Activated T-helper 1 cell treated with anti-CD3 and anti-CD28 coated beads, Interleukin-12 subunit alpha, Interleukin-12 subunit beta, Interleukin-2, Interleukin-4 antibody, amounts not matched to agents 30 ng/mL and 10 ng/mL and 1 ng/mL, durations not matched to agents 14 hours and 24 hours and 36 hours (primary cell): ENCODE results near the gene DUSP16. TPM values are rescaled to one million over a fixed set of nuclear protein-coding genes. Genes with fewer than 3 reads are reported as not detected.
"Not testable (repeated sequence)": the region's sequence is repeated elsewhere in the genome, so short reads cannot be mapped to it uniquely, and the experiment has no call there.

Experiments
- DNase-seq: peaks from one replicate; pipeline ENCODE4 v3.0.0; 2021; ENCODE audit warnings: low spot score
- H3K27ac Mint-ChIP-seq: one replicate; pipeline ENCODE4 v1.8.0; 2021; ENCODE audit warnings: mild to moderate bottlenecking, mixed read lengths
- H3K27me3 Mint-ChIP-seq: one replicate; pipeline ENCODE4 v1.8.0; 2022; ENCODE audit warnings: mild to moderate bottlenecking, moderate library complexity, mixed read lengths; ENCODE audit not compliant: insufficient read depth
- H3K36me3 Mint-ChIP-seq: one replicate; pipeline ENCODE4 v1.8.0; 2021; ENCODE audit warnings: low read depth, mixed read lengths
- H3K4me1 Mint-ChIP-seq: one replicate; pipeline ENCODE4 v1.8.0; 2021; ENCODE audit warnings: low read depth, mixed read lengths
- H3K4me3 Mint-ChIP-seq: one replicate; pipeline ENCODE4 v1.8.0; 2021; ENCODE audit warnings: mild to moderate bottlenecking, moderate library complexity, mixed read lengths
- H3K9me3 Mint-ChIP-seq: one replicate; pipeline ENCODE4 v1.8.0; 2021; ENCODE audit warnings: mixed read lengths
- intact Hi-C: fragments of 100-400 bp; cut with micrococcal nuclease; formaldehyde crosslinking; loops from one replicate; pipeline ENCODE4 v1.15.1; 2024
- total RNA-seq: library from RNA; stranded (reverse); gene quantifications from 2 replicates; pipeline ENCODE4 v1.2.3, GENCODE V29; 2022

The DUSP16 gene
- total RNA-seq, 1 donor from 2014 or later, result 52.0 TPM

- Mint-ChIP-seq H3K4me3 (no peak overlapping the region), H3K4me1 (peaks cover 39% of the 10 kb centered on the region), H3K27me3 (no peaks in the 10 kb centered on the region), H3K27ac (no peak overlapping the region), H3K36me3 (peaks cover 27% of the 10 kb centered on the region), H3K9me3 (no peaks in the 10 kb centered on the region)
- DNase-seq, result no peak
- intact Hi-C loops, result no loop called here
Observed at GRCh38 chr12:12538535-12538934, 24.1 kb downstream of the DUSP16 start.

GRCh38 chr12:12537421-12537820 is 25.2 kb downstream of the DUSP16 start:
- no peak for DNase-seq
- H3K4me3 Mint-ChIP-seq, result no peak overlapping the region
- H3K4me1 Mint-ChIP-seq, result peaks cover 43% of the 10 kb centered on the region
- H3K36me3 Mint-ChIP-seq, result peaks cover 24% of the 10 kb centered on the region
- H3K27me3 Mint-ChIP-seq, result no peaks in the 10 kb centered on the region
- no peak overlapping the region for H3K27ac Mint-ChIP-seq
- intact Hi-C loops, result no loop called here
- H3K9me3 Mint-ChIP-seq, result no peaks in the 10 kb centered on the region

- Mint-ChIP-seq H3K36me3 (peaks cover 17% of the 10 kb centered on the region), H3K4me1 (peaks cover 36% of the 10 kb centered on the region), H3K4me3 (no peak overlapping the region), H3K27ac (peak overlapping the region; percentile 16), H3K27me3 (no peaks in the 10 kb centered on the region), H3K9me3 (no peaks in the 10 kb centered on the region)
- intact Hi-C loops, result loop anchor here (2.0 kb wide), 1 partner anchor 14 kb away; no protein-coding TSS in a partner anchor
- DNase-seq, result no peak
Observed at GRCh38 chr12:12534975-12535374, 27.7 kb downstream of the DUSP16 start.

GRCh38 chr12:12534166-12534866 is 28.3 kb downstream of the DUSP16 start:
- peaks cover 43% of the 10 kb centered on the region for H3K4me1 Mint-ChIP-seq
- H3K27me3 Mint-ChIP-seq, result no peaks in the 10 kb centered on the region
- peaks cover 23% of the 10 kb centered on the region for H3K36me3 Mint-ChIP-seq
- no peaks in the 10 kb centered on the region for H3K9me3 Mint-ChIP-seq
- DNase-seq, result no peak
- intact Hi-C loops, result loop anchor here (2.0 kb wide), 1 partner anchor 14 kb away; no protein-coding TSS in a partner anchor
- H3K27ac Mint-ChIP-seq, result peak overlapping the region; percentile 42
- no peak overlapping the region for H3K4me3 Mint-ChIP-seq

- H3K9me3 Mint-ChIP-seq, result no peaks in the 10 kb centered on the region
- H3K4me1 Mint-ChIP-seq, result peaks cover 53% of the 10 kb centered on the region
- no peak for DNase-seq
- H3K4me3 Mint-ChIP-seq, result no peak overlapping the region
- peaks cover 27% of the 10 kb centered on the region for H3K36me3 Mint-ChIP-seq
- H3K27ac Mint-ChIP-seq, result peak overlapping the region; percentile 42
- intact Hi-C loops, result no loop called here
- no peaks in the 10 kb centered on the region for H3K27me3 Mint-ChIP-seq
Observed at GRCh38 chr12:12533238-12533829, 29.3 kb downstream of the DUSP16 start.

- no peak overlapping the region for H3K4me3 Mint-ChIP-seq
- intact Hi-C loops, result no loop called here
- no peak for DNase-seq
- peaks cover 74% of the 10 kb centered on the region for H3K4me1 Mint-ChIP-seq
- H3K9me3 Mint-ChIP-seq, result no peaks in the 10 kb centered on the region
- peaks cover 23% of the 10 kb centered on the region for H3K36me3 Mint-ChIP-seq
- H3K27me3 Mint-ChIP-seq, result no peaks in the 10 kb centered on the region
- no peak overlapping the region for H3K27ac Mint-ChIP-seq
Observed at GRCh38 chr12:12531194-12531593, 31.5 kb downstream of the DUSP16 start.

- no peak for DNase-seq
- no peak overlapping the region for H3K4me3 Mint-ChIP-seq
- peaks cover 24% of the 10 kb centered on the region for H3K36me3 Mint-ChIP-seq
- intact Hi-C loops, result loop anchor here (2.0 kb wide), 1 partner anchor 29 kb away; no protein-coding TSS in a partner anchor
- peaks cover 64% of the 10 kb centered on the region for H3K4me1 Mint-ChIP-seq
- no peaks in the 10 kb centered on the region for H3K27me3 Mint-ChIP-seq
- H3K27ac Mint-ChIP-seq, result peak overlapping the region; percentile 42
- no peaks in the 10 kb centered on the region for H3K9me3 Mint-ChIP-seq
Observed at GRCh38 chr12:12529783-12530421, 32.8 kb downstream of the DUSP16 start.

GRCh38 chr12:12528361-12529270 is 34.0 kb downstream of the DUSP16 start:
- intact Hi-C loops, result loop anchor here (2.0 kb wide), 1 partner anchor 30 kb away; no protein-coding TSS in a partner anchor
- DNase-seq, result no peak
- H3K4me1 Mint-ChIP-seq, result peaks cover 51% of the 10 kb centered on the region
- no peaks in the 10 kb centered on the region for H3K27me3 Mint-ChIP-seq
- peak overlapping the region; percentile 82 for H3K27ac Mint-ChIP-seq
- H3K9me3 Mint-ChIP-seq, result no peaks in the 10 kb centered on the region
- H3K4me3 Mint-ChIP-seq, result peak overlapping the region; percentile 57
- peaks cover 24% of the 10 kb centered on the region for H3K36me3 Mint-ChIP-seq

GRCh38 chr12:12527820-12528296 is 34.8 kb downstream of the DUSP16 start:
- intact Hi-C loops, result loop anchor here (2.0 kb wide), 1 partner anchor 31 kb away; no protein-coding TSS in a partner anchor
- Mint-ChIP-seq H3K27ac (peak overlapping the region; percentile 82), H3K27me3 (no peaks in the 10 kb centered on the region), H3K9me3 (no peaks in the 10 kb centered on the region), H3K4me3 (peak overlapping the region; percentile 57), H3K4me1 (peaks cover 46% of the 10 kb centered on the region), H3K36me3 (peaks cover 24% of the 10 kb centered on the region)
- no peak for DNase-seq

GRCh38 chr12:12524128-12524527 is 38.5 kb downstream of the DUSP16 start:
- H3K4me1 Mint-ChIP-seq, result peaks cover 38% of the 10 kb centered on the region
- no peaks in the 10 kb centered on the region for H3K9me3 Mint-ChIP-seq
- intact Hi-C loops, result no loop called here
- H3K27me3 Mint-ChIP-seq, result no peaks in the 10 kb centered on the region
- H3K27ac Mint-ChIP-seq, result no peak overlapping the region
- no peak for DNase-seq
- peaks cover 26% of the 10 kb centered on the region for H3K36me3 Mint-ChIP-seq
- no peak overlapping the region for H3K4me3 Mint-ChIP-seq

GRCh38 chr12:12523229-12523628 is 39.4 kb downstream of the DUSP16 start:
- Mint-ChIP-seq H3K27me3 (no peaks in the 10 kb centered on the region), H3K27ac (no peak overlapping the region), H3K4me3 (no peak overlapping the region), H3K36me3 (peaks cover 29% of the 10 kb centered on the region), H3K4me1 (peaks cover 36% of the 10 kb centered on the region), H3K9me3 (no peaks in the 10 kb centered on the region)
- no peak for DNase-seq
- intact Hi-C loops, result no loop called here

- H3K9me3 Mint-ChIP-seq, H3K4me3 Mint-ChIP-seq, H3K27me3 Mint-ChIP-seq, intact Hi-C loops, DNase-seq: not testable (repeated sequence)
- peak overlapping the region; percentile 0 for H3K27ac Mint-ChIP-seq
- H3K36me3 Mint-ChIP-seq, result peaks cover 32% of the 10 kb centered on the region
- H3K4me1 Mint-ChIP-seq, result peaks cover 36% of the 10 kb centered on the region
Observed at GRCh38 chr12:12522657-12523056, 40.0 kb downstream of the DUSP16 start.
